Mesenchymal stem cell (in vitro differentiated cells and primary cell): Measurements from ENCODE around the gene MAGEA9B.
"Not testable (repeated sequence)": the region's sequence is repeated elsewhere in the genome, so short reads cannot be mapped to it uniquely, and the experiment has no call there.

Source experiments
- DNase-seq: peaks from one replicate; pipeline ENCODE4 v3.0.0-alpha.2; 2013
- H2AFZ ChIP-seq: one replicate; pipeline ENCODE4 v1.6.1; 2013; ENCODE audit warnings: low read depth, mild to moderate bottlenecking, control low read depth, inconsistent platforms, low read length, moderate library complexity
- H2AK5ac ChIP-seq: 2 replicates; pipeline ENCODE4 v1.6.1; 2013; ENCODE audit warnings: low read length, moderate library complexity, mild to moderate bottlenecking, inconsistent platforms; ENCODE audit not compliant: severe bottlenecking
- H2BK120ac ChIP-seq: one replicate; pipeline ENCODE4 v1.6.1; 2013; ENCODE audit warnings: low read depth, mild to moderate bottlenecking, inconsistent platforms, low read length, moderate library complexity
- H2BK12ac ChIP-seq, 2 experiments: one replicate each; pipeline ENCODE4 v1.6.1; 2013; ENCODE audit warnings: inconsistent platforms in 2 of 2, low read length in 2 of 2, mild to moderate bottlenecking in 2 of 2, moderate library complexity in 2 of 2, control low read depth in 1 of 2
- H2BK15ac ChIP-seq: one replicate; pipeline ENCODE4 v1.6.1; 2013; ENCODE audit warnings: mild to moderate bottlenecking, low read depth, inconsistent platforms; ENCODE audit not compliant: poor library complexity, severe bottlenecking
- H2BK5ac ChIP-seq: 2 replicates; pipeline ENCODE4 v1.6.1; 2013; ENCODE audit warnings: low read depth, mild to moderate bottlenecking, low read length, control low read depth, inconsistent platforms; ENCODE audit not compliant: poor library complexity, severe bottlenecking
- H3K14ac ChIP-seq, 2 experiments: one replicate each; pipeline ENCODE4 v1.6.1; 2013; ENCODE audit warnings: inconsistent platforms in 2 of 2, low read length in 2 of 2, control low read depth in 1 of 2, mild to moderate bottlenecking in 1 of 2, moderate library complexity in 1 of 2
- H3K18ac ChIP-seq, 2 experiments: one replicate each; pipeline ENCODE4 v1.6.1; 2013; ENCODE audit warnings: inconsistent platforms in 2 of 2, low read length in 2 of 2, control low read depth in 1 of 2, low read depth in 1 of 2, mild to moderate bottlenecking in 1 of 2
- H3K23ac ChIP-seq, 2 experiments: one replicate each; pipeline ENCODE4 v1.6.1; 2013; ENCODE audit warnings: inconsistent platforms in 2 of 2, low read length in 2 of 2, mild to moderate bottlenecking in 2 of 2, moderate library complexity in 2 of 2, control low read depth in 1 of 2
- H3K27ac ChIP-seq: 2 replicates; pipeline ENCODE4 v1.5.1; 2013; ENCODE audit warnings: mild to moderate bottlenecking, moderate library complexity, low read length, control low read depth, inconsistent platforms; ENCODE audit not compliant: poor library complexity, severe bottlenecking
- H3K27me3 ChIP-seq, 2 experiments: 2 replicates each; pipeline versions ENCODE4 v1.6.1 to v1.7.0; 2013; ENCODE audit warnings: low read length in 2 of 2, mild to moderate bottlenecking in 2 of 2, moderate library complexity in 2 of 2, control low read depth in 1 of 2, inconsistent platforms in 1 of 2; ENCODE audit not compliant: control insufficient read depth in 1 of 2, insufficient read depth in 1 of 2
- H3K36me3 ChIP-seq, 2 experiments: 2 replicates each; pipeline versions ENCODE4 v1.6.1 to v1.7.0; 2013; ENCODE audit warnings: low read length in 2 of 2, control low read depth in 1 of 2, inconsistent platforms in 1 of 2, low read depth in 1 of 2, mild to moderate bottlenecking in 1 of 2; ENCODE audit not compliant: insufficient read depth in 2 of 2, control insufficient read depth in 1 of 2
- H3K4ac ChIP-seq, 2 experiments: one replicate each; pipeline ENCODE4 v1.6.1; 2013; ENCODE audit warnings: inconsistent platforms in 2 of 2, low read length in 2 of 2, mild to moderate bottlenecking in 2 of 2, moderate library complexity in 2 of 2, control low read depth in 1 of 2, low read depth in 1 of 2
- H3K4me1 ChIP-seq: 2 replicates; pipeline ENCODE4 v1.6.1; 2013; ENCODE audit warnings: low read depth, low read length, control low read depth; ENCODE audit not compliant: control insufficient read depth, insufficient read depth
- H3K4me2 ChIP-seq: 2 replicates; pipeline ENCODE4 v1.6.1; 2013; ENCODE audit warnings: low read length, mild to moderate bottlenecking, inconsistent platforms; ENCODE audit not compliant: poor library complexity, severe bottlenecking
- H3K4me3 ChIP-seq, 2 experiments: 2 replicates each; pipeline versions ENCODE4 v1.5.1 to v1.7.0; 2013; ENCODE audit warnings: low read length in 2 of 2, mild to moderate bottlenecking in 2 of 2, control low read depth in 1 of 2, low read depth in 1 of 2; ENCODE audit not compliant: insufficient read depth in 1 of 2
- H3K79me1 ChIP-seq: replicated peaks from 2 replicates; pipeline ENCODE4 v1.6.1; 2013; ENCODE audit warnings: mild to moderate bottlenecking, control low read depth, low read length, inconsistent platforms; ENCODE audit not compliant: poor library complexity, severe bottlenecking
- H3K9ac ChIP-seq: 2 replicates; pipeline ENCODE4 v1.7.0; 2013; ENCODE audit warnings: mild to moderate bottlenecking, low read length, moderate library complexity
- H3K9me3 ChIP-seq: 2 replicates; pipeline ENCODE4 v1.7.0; 2013; ENCODE audit warnings: mild to moderate bottlenecking, low read length; ENCODE audit not compliant: control insufficient read depth
- H4K8ac ChIP-seq: one replicate; pipeline ENCODE4 v1.6.1; 2013; ENCODE audit warnings: inconsistent platforms, mild to moderate bottlenecking, low read length, moderate library complexity
- H4K91ac ChIP-seq: one replicate; pipeline ENCODE4 v1.6.1; 2013; ENCODE audit warnings: mild to moderate bottlenecking, low read length, inconsistent platforms
- WGBS: methylation state at CpG from one replicate; pipeline ENCODE4 v1.1.7; 2013; ENCODE audit warnings: mixed read lengths; 5-methylcytosine and 5-hydroxymethylcytosine counted together

MAGEA9B gene

GRCh38 chrX:149595214-149595613 lies 8.0 kb upstream of the MAGEA9B start, which contains the start of gene HSFX2:
HSFX2 (minus strand) TSS chrX:149595314; CDS start chrX:149594700, 614 bp downstream.
- not testable (repeated sequence) for H3K9me3 ChIP-seq, H3K4ac ChIP-seq, H4K8ac ChIP-seq, DNase-seq, H2AK5ac ChIP-seq, H2BK12ac ChIP-seq, H3K4me3 ChIP-seq, H3K27me3 ChIP-seq, H2AFZ ChIP-seq, H3K14ac ChIP-seq, H3K9ac ChIP-seq, H3K27ac ChIP-seq, H2BK15ac ChIP-seq, H3K23ac ChIP-seq, H2BK5ac ChIP-seq, H3K79me1 ChIP-seq, H4K91ac ChIP-seq, H3K4me2 ChIP-seq, H3K36me3 ChIP-seq, H3K4me1 ChIP-seq, H3K18ac ChIP-seq, H2BK120ac ChIP-seq
- WGBS = no CpG with 5 or more reads among the region's 17 CpGs

- H2AFZ ChIP-seq, H2AK5ac ChIP-seq, H4K8ac ChIP-seq, H3K4me1 ChIP-seq, DNase-seq, H3K36me3 ChIP-seq, H3K79me1 ChIP-seq, H3K9ac ChIP-seq, H3K4ac ChIP-seq, H3K27ac ChIP-seq, H2BK15ac ChIP-seq, H3K4me2 ChIP-seq, H3K14ac ChIP-seq, H3K23ac ChIP-seq, H3K9me3 ChIP-seq, H3K4me3 ChIP-seq, H2BK12ac ChIP-seq, H3K27me3 ChIP-seq, H4K91ac ChIP-seq, H3K18ac ChIP-seq, H2BK5ac ChIP-seq, H2BK120ac ChIP-seq: not testable (repeated sequence)
- no CpG with 5 or more reads among the region's 7 CpGs for WGBS
Measured at GRCh38 chrX:149590993-149591392, 3.7 kb upstream of the MAGEA9B start.

GRCh38 chrX:149585631-149586030 lies 1.6 kb downstream of the MAGEA9B start:
- not testable (repeated sequence) for H3K23ac ChIP-seq, H2BK12ac ChIP-seq, H2BK15ac ChIP-seq, H3K14ac ChIP-seq, H3K4me3 ChIP-seq, H3K9me3 ChIP-seq, H3K27me3 ChIP-seq, H2AFZ ChIP-seq, H3K27ac ChIP-seq, H3K9ac ChIP-seq, H3K18ac ChIP-seq, H3K4ac ChIP-seq, H4K91ac ChIP-seq, H2BK120ac ChIP-seq, H3K36me3 ChIP-seq, H4K8ac ChIP-seq, H3K4me1 ChIP-seq, H3K79me1 ChIP-seq, H3K4me2 ChIP-seq, H2BK5ac ChIP-seq, H2AK5ac ChIP-seq, DNase-seq
- no CpG with 5 or more reads among the region's 17 CpGs for WGBS

GRCh38 chrX:149573456-149573855 lies 13.8 kb downstream of the MAGEA9B start:
- H3K4ac ChIP-seq, H3K4me2 ChIP-seq, H2BK15ac ChIP-seq, H3K4me1 ChIP-seq, H3K4me3 ChIP-seq, H2AFZ ChIP-seq, H2AK5ac ChIP-seq, H4K8ac ChIP-seq, DNase-seq, H3K9ac ChIP-seq, H3K36me3 ChIP-seq, H3K79me1 ChIP-seq, H3K9me3 ChIP-seq, H2BK5ac ChIP-seq, H2BK120ac ChIP-seq, H3K27ac ChIP-seq, H3K23ac ChIP-seq, H3K18ac ChIP-seq, H3K14ac ChIP-seq, H4K91ac ChIP-seq, H2BK12ac ChIP-seq: not testable (repeated sequence)
- WGBS = no CpG with 5 or more reads among the region's 1 CpG
- peaks cover 0 to 11% of the 10 kb centered on the region in 2 experiments for H3K27me3 ChIP-seq
